ENCODE measurements around the gene CLCN3. TPM values are rescaled to one million over a fixed set of nuclear protein-coding genes. Genes with fewer than 3 reads are reported as not detected.

CLCN3 gene
- total RNA-seq, 1 donor from 2014 or later: 39.2 TPM

DNA sequence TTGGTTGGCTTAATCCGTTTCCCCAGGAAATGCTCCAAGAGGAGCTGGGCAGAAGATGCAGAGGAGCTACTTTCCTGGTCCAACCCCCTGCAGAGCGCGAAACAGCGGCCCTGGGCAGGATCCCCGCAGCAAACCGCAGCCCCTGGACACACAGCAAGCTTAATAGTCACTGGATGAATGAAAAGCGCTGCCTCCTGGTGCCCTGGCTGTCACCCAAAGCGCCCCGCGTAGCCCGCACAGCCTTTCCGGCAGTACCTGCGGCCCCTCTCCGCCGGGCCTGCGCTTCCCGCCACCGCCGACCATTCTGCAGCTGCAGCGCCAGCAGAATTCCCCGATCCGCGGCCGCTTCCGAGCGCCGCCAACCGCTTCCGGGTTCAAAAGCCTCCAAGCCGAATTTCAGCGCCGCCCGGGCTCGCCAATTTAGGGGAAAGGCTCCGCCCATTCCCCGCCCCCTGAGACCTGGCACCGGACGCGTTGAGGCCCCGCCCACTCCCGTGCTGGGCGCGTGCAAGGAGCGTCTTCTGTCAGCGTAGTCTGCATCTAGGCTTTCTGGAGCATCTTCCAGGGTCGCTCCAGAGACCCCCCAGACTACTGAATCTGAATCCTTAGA, 137.3 kb downstream of the CLCN3 start, which contains the start of gene HPF1:
Gene HPF1 (minus strand): TSS at position 370 of the 610 bp plus-strand sequence. CDS start 67 bp downstream, at position 303.
- intact Hi-C loops (cut with DNase I): no loop called here
- Histone ChIP-seq H3K4me3 (peak within 1 kb of the TSS; percentile 72), H3K4me1 (peaks cover 10% of the 10 kb centered on the region), H3K9me3 (no peaks in the 10 kb centered on the region), H3K27me3 (no peaks in the 10 kb centered on the region), H3K36me3 (peaks cover 8% of the 10 kb centered on the region), H3K27ac (peak within 1 kb of the TSS; percentile 52)
- no peak for TF ChIP-seq CTCF (IDR thresholded peaks at IDR 0.05)
- DNase-seq (peak; percentile 97), ATAC-seq (peak; percentile 99)

GRCh38 chr4:169758401-169758962, 138.1 kb downstream of the CLCN3 start:
- Histone ChIP-seq H3K27me3 (no peaks in the 10 kb centered on the region), H3K9me3 (no peaks in the 10 kb centered on the region), H3K27ac (no peak overlapping the region), H3K4me1 (peaks cover 10% of the 10 kb centered on the region), H3K4me3 (peak overlapping the region; percentile 72), H3K36me3 (no peaks in the 10 kb centered on the region)
- TF ChIP-seq CTCF (IDR thresholded peaks at IDR 0.05): no peak
- intact Hi-C loops (cut with DNase I): no loop called here
- ATAC-seq (no peak), DNase-seq (no peak)

DNA sequence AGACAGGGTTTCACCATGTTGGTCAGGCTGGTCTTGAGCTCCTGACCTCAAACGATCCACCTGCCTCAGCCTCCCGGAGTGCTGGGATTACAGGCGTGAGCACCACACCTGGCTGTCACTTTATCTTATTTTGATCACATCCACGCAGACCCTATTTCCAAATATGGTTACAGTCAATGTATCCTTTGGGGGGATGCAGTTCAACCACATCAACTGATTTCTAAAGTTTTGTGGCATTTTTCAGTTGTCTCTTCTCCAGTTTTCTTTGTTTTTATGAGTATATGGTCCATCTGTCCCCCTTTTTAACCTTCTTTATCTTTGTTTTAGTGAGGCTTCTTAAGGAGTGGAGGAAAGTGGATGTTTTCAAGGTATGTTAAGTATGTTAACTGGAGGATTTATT, 141.5 kb downstream of the CLCN3 start:
- H3K9me3 ChIP-seq: no peaks in the 10 kb centered on the region
- no peaks in the 10 kb centered on the region for H3K36me3 ChIP-seq
- no peak overlapping the region for H3K4me3 ChIP-seq
- no peak for TF ChIP-seq CTCF (IDR thresholded peaks at IDR 0.05)
- ATAC-seq (no peak), DNase-seq (no peak)
- H3K27me3 ChIP-seq: no peaks in the 10 kb centered on the region
- peaks cover 3% of the 10 kb centered on the region for H3K4me1 ChIP-seq
- no peak overlapping the region for H3K27ac ChIP-seq
- intact Hi-C loops (cut with DNase I): no loop called here

- Histone ChIP-seq H3K27me3 (no peaks in the 10 kb centered on the region), H3K36me3 (no peaks in the 10 kb centered on the region), H3K9me3 (no peaks in the 10 kb centered on the region), H3K4me1 (no peaks in the 10 kb centered on the region), H3K4me3 (no peak overlapping the region), H3K27ac (no peak overlapping the region)
- intact Hi-C loops (cut with DNase I): no loop called here
- no peak for DNase-seq
- TF ChIP-seq CTCF (IDR thresholded peaks at IDR 0.05): no peak
- ATAC-seq: no peak
These were observed 145.5 kb downstream of the CLCN3 start for GRCh38 chr4:169765835-169766234.

GRCh38 chr4:169766741-169767140, 146.4 kb downstream of the CLCN3 start:
- ATAC-seq: no peak
- no peaks in the 10 kb centered on the region for H3K36me3 ChIP-seq
- H3K27me3 ChIP-seq: no peaks in the 10 kb centered on the region
- H3K4me1 ChIP-seq: no peaks in the 10 kb centered on the region
- no peak overlapping the region for H3K27ac ChIP-seq
- intact Hi-C loops (cut with DNase I): no loop called here
- no peak overlapping the region for H3K4me3 ChIP-seq
- DNase-seq: no peak
- no peak for TF ChIP-seq CTCF (IDR thresholded peaks at IDR 0.05)
- no peaks in the 10 kb centered on the region for H3K9me3 ChIP-seq

Data from upper lobe of right lung (tissue), 1 donor.